HG02798 (cell line): ENCODE results near the gene THAP6.
"Not testable (repeated sequence)": the region's sequence is repeated elsewhere in the genome, so short reads cannot be mapped to it uniquely, and the experiment has no call there.

Source experiments
- ATAC-seq: cut with Tn5 transposase; IDR thresholded peaks from one replicate; pipeline ENCODE4 v1.9.1; 2021; ENCODE audit warnings: mild to moderate bottlenecking; ENCODE audit not compliant: unreplicated experiment, poor library complexity

Gene THAP6

DNA sequence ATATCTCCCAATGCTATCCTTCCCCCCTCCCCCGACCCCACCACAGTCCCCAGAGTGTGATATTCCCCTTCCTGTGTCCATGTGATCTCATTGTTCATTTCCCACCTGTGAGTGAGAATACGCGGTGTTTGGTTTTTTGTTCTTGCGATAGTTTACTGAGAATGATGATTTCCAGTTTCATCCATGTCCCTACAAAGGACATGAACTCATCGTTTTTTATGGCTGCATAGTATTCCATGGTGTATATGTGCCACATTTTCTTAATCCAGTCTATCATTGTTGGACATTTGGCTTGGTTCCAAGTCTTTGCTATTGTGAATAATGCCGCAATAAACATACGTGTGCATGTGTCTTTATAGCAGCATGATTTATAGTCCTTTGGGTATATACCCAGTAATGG, 5.2 kb downstream of the THAP6 start:
- not testable (repeated sequence) for ATAC-seq

DNA sequence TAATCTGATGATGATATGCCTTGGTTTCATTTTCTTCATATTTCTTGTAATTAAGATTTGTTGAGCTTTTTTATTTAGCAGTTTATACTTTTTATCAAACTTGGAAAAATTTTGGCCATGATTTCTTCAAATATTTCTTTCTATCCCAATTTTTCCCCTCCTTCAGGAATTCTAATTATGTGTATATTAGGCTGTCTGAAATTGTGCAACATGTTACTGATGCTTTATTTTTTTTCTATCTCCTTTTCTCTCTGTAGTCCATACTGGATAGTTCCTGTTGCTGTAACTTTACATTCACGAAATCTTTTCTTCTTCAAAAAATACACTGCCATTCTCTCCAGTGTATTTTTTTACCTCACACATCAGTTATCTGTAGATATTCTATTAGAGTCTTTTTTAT, 10.8 kb downstream of the THAP6 start:
- no peak for ATAC-seq

DNA sequence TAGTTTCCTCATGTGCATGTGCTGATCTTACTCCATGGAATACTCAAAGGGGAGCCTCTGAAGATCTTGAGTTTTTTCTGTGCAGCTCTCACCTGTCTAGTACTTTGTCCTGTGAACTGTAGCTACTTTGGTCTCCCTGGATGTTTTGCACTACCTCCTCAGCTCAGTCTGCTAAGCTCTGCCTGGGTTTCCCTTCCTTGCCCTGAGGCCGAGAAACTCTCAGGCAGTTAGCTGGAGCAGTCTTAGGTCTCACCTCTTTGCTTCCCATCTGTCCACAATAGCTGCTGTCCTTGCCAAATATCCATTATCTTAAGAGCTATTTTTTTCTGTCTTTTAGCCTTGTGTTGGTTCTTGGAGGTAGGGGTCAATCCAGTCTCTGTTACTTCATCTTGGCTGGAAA, 11.6 kb downstream of the THAP6 start:
- ATAC-seq: no peak

DNA sequence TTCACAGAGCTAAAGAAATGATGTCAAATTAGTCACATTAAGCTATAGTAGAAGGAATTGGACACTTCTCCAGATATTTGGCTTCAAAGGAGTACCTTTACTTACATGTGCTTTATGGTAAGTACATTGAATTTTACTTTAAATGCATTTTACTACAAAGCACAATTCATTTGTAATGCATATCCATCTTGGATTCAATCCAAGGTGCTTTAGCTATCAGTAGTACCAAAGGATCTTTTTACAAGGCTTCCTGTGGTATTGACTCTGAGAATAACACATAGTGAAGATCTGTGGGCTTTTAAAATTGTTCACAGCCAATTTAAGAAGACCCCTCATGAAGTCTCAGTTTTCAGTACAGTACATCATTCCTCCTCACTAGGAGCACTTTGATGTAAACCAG, 13.2 kb downstream of the THAP6 start:
- no peak for ATAC-seq

DNA sequence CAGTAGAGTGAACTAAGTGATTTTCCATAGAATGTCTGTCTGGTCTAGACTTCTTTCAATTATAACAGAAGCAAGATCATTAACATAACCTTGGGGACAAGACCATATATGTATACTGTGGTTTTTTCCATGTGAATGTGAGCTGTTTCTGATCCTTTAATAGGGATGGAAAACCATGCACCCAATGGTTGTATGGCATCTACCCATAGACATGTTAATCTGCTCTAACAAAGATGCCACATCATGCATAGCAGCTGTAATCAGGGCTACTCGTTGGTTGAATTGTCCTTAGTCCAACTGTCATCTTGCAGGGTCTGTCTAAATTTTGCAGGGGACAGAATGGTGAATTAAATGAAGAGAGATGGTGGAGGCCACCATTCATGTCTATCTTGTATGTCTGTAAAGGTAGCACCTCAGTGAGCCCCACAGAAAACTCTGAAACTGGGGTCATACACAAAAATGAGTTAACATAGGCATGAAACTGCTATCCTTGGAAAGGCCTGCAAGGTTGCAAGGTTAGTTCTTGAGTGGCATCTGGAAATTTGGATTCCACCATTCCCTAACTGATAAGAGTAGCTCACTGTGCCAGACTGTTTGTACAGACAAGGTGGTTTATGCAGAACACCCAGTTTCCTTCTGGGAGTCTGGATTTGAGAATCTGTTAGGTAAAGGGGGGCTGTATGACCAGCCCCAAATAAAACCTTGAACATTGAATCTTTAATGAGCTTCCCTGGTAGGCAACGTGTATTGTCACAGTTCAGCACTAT, 16.5 kb downstream of the THAP6 start:
- ATAC-seq: no peak

DNA sequence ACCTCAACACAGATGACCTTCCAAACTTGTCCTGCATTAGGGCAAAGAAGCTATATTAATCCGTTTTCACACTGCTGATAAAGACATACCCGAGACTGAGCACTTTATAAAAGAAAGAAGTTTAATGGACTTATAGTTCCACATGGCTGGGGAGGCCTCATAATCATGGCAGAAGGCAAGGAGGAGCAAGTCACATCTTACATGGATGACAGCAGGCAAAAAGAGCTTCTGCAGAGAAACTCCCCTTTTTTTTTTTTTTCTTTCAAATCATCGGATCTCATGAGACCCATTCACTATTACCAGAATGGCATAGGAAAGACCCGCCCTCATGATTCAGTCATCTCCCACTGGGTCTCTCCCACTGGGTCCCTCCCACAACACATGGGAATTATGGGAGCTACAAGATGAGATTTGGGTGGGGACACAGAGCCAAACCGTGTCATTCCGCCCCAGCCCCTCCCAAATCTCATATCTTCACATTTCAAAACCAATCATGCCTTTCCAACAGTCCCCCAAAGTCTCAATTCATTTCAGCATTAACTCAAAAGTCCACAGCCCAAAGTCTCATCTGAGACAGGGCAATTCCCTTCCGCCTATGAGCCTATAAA, 17.4 kb downstream of the THAP6 start:
- not testable (repeated sequence) for ATAC-seq

DNA sequence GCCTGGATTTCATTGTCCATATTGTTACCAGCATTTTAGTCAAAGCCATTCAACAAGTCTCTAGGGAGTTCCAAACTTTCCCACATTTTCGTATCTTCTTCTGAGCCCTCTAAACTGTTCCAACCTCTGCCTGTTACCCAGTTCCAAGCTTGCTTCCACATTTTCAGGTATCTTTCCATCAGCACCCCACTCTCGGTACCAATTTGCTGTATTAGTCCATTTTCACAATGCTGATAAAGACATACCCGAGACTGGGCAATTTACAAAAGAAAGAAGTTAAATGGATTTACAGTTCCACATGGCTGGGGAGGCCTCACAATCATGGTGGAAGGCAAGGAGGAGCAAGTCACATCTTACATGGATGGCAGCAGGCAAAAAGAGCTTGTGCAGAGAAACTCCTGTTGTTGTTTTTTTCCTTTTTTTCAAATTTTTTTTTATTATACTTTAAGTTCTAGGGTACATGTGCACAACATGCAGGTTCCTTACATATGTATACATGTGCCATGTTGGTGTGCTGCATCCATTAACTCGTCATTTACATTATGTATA, 19.1 kb downstream of the THAP6 start:
- not testable (repeated sequence) for ATAC-seq

DNA sequence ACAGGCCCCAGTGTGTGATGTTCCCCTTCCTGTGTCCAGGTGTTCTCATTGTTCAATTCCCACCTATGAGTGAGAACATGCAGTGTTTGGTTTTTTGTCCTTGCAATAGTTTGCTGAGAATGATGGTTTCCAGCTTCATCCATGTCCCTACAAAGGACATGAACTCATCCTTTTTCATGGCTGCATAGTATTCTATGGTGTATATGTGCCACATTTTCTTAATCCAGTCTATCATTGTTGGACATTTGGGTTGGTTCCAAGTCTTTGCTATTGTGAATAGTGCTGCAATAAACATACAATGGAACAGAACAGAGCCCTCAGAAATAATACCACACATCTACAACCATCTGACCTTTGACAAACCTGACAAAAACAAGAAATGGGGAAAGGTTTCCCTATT, 19.7 kb downstream of the THAP6 start:
- not testable (repeated sequence) for ATAC-seq

DNA sequence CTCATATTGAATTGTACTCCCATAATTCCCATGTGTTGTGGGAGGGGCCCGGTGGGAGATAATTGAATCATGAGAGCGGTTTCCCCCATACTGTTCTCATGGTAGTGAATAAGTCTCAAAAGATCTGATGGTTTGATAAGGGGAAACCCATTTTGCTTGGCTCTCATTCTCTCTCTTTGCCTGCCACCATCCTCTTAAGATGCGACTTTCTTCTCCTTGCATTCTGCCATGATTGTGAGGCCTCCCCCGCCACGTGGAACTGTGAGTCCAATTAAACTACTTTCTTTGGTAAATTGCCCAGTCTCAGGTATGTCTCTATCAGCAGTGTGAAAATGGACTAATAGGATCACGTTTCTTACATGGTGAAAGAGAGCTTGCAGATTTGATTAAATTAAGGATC, 23.0 kb downstream of the THAP6 start:
- ATAC-seq: not testable (repeated sequence)

DNA sequence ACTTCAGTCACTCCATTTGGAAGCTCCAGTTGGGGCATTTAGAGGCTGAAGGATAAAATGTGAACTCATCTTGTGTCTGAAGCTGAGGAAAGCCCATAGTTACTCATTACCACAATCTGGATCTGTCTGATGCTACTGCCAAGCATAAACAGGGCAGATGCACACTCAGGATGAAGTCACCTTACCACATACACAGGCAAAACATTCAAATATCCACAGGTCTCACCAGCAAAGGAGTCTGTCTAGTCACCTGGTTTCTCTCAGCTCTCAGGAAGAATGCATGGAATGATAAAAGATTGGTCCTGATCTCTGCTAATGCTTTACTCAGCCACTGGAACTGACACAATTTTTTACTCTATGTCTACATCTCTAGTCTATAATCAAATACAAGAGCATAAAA, 28.6 kb downstream of the THAP6 start:
- ATAC-seq: no peak

DNA sequence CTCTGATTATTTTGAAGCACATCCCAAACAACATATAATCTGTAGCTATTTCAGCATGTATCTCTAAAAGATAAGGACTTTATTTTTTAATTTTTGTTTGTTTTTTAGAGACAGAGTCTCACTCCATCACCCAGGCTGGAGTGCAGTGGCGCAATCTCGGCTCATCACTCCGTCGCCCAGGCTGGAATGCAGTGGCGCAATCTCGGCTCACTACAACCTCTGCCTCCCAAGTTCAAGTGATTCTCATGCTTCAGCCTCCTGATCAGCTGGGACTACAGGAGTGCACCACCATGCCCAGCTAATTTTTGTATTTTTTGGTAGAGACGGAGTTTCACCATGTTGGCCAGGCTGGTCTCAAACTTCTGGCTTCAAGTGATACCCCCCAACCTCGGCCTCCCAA, 29.9 kb downstream of the THAP6 start:
- ATAC-seq: not testable (repeated sequence)

DNA sequence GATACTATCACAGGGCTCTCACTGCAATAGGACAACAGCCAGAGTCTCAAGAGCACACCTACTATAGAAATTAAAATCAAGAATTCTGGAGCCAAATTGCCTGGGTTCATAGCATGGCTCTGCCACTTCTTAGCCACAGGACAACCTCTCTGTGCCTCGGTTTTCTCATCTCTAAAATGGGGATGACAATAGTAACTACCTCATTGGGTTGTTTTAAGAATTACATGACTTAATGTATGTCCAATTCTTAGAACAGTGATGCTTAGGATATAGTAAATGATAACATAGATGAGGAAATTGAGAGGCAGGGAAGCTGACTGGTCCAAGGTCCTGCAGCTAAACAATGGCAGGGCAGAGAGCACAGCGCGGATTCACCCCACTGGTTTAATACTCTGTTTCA, 30.6 kb downstream of the THAP6 start:
- ATAC-seq: no peak

DNA sequence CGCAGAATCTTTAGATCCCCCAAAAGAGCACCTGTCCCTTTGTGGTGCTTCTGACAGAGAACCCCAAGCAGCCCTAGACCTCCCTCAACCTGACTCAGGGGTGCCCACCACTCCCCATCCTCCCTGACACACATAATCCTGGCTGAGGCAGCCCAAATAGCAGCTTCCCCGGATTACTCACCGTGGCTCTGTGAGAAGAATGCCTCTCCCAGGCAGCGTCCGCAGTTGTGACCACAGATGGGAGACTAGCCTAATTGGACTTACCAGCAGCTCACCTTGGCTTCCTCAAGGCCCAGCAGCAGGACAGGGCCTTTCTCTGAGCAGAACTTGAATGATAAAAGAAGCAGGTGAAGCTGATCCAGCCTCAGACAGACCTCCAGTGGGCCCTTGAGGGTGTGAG, 31.3 kb downstream of the THAP6 start:
- no peak for ATAC-seq

DNA sequence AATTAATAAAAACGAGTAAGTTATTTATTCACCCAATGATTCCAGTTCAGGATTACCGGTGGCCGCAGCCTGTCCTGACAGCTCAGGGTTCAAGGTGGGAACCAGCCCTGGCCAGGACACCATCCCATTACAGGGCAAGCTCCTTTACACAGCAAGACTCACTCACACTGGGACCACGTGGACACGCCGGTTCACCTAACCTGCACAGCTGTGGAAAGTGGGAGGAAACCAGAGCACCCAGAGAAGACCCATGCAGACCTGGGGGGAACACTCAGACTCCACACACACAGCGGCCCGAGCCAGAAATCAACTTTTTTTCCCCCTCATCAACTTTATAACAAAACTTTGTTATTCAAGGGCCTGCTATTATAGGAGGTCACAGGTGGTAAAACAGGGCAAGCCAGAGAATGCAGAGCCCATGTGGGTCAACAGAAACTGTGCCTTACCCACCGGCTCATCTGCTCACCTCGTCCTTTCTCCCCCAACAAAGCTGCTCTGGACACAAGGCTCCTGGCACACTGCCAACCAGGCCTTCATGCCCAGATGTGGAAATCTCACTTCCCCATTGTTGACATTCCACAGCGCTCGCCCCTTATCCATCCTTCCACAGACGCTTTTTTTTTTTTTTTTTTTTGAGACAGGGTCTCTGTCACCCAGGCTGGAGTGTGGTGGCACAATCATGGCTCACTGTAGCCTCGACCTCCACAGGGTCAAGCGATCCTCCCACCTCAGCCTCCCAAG, 33.5 kb downstream of the THAP6 start:
- ATAC-seq: no peak

DNA sequence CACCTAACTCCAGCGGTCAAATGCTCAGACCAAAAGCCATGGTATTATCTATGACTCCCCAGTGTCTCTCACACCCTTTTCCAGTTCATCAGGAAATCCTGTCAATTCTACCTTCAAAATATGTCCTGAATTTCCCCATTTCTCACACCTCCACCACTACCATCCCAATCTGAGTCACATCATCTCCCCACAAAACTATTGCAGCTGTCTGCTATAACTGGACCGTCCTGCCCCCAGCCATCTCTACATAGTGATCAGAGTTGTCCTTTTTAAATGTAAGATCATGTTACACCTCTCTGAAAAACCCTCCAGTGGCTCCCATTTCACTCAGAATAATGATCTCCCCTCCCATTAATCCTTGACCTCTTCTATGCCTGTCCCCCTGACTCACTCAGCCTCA, 34.7 kb downstream of the THAP6 start:
- no peak for ATAC-seq

DNA sequence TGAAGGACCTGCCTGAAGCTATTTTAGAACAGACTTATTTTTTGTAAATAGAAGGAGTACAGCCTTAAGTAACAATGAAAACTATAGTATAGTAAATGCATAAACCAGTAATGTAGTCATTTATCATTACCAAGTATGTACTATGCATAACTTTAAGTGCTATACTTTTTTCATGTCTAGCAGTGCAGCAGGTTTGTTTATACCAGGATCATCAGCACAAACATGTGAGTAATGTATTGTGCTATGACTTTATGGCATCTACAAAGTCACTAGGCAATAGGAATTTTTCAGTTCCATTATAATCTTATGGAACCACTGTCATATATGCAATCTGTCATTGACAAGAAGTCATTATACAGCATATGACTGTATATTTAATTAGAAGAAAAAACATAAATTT, 38.2 kb downstream of the THAP6 start:
- no peak for ATAC-seq

DNA sequence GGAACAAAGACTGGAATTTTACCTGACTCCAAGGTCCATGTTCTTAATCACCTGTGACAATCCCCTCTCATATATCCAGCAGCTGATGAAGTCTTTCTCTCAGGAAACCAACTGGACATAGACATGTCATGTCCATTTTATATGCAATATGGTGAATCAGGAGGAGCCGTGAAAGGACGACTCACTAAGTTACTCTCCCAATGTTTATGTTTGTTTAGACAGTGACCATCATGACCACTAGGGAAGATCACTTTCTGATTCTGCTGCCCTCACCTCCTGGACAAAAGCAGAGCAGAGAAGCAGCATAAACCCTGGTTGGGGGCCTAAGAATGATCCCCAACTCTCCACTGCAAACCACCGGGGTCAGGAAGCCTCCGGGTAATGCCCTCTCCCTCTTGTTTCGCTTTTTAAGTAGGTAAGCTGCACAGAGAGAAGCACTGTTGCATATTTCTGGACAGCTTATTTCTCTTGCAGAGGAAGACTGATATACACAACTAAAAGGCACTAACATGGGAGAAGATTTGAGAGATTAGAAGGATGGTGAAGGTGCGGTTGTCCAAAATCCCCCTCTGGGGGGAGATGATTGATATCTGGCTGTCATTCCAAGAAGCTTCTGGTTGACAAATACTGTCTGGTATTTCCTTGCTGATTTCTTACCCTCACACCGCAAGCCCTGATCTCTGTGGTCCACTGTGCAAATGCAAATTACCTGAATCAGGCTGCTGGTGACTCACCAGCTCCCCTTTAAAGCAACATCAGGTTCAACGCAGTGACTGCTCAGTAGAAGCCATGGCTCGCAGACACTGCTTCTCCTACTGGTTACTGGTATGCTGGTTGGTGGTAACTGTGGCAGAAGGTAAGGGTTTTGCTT, 41.3 kb downstream of the THAP6 start, which contains the start of gene ODAPH:
TSS of gene ODAPH (plus strand) at position 773 of the 871 bp plus-strand sequence. CDS start at position 790, 17 bp downstream.
- ATAC-seq: peak; percentile 98

DNA sequence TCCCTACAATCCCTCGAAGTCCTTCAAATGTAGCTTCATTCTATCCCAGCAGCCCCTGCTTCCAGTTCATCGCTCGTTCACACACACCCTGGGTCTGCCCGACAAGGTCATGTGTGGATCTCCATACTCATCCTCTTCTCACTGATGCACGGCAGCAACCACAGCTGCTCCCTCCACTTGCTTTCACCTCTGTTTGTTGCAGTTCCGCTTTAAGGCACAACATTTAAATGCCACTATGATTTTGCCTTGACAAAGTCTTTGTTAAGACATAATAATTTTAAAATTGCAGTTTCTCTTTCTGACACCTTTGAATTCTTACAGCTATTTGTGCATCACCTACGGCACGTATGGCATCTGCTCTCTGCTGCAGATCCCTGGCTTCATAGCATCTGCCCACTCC, 43.4 kb downstream of the THAP6 start:
- no peak for ATAC-seq

DNA sequence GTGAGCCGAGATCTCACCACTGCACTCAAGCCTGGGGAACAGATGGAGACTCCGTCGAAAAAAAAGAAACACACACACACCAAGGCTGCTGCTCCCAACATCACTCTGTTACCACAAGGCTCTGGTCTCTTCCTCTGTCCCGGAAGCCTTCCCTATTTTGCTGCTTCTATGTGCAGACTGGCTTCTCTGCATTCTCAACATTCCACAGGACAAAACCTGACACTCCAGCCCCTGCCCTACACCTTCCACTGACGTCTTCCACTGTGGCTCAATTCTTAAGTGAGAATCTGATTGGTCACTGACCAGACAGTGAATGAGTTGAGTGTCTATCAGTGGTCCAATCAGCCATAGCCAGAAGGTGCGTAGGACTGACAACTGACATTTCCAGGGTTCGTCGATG, 47.5 kb downstream of the THAP6 start:
- ATAC-seq: no peak

DNA sequence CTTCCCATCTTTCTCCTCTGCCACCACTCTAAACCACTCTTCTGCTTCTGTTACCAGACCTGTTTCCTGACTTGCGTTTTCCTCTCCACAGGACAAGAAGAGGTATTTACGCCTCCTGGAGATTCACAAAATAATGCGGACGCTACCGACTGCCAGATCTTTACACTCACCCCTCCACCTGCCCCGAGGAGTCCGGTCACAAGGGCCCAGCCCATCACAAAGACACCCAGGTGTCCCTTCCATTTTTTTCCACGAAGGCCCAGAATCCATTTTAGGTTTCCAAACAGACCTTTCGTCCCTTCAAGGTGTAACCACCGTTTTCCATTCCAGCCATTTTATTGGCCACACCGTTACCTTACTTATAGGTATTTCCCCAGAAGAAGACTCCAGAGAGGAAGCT, 49.8 kb downstream of the THAP6 start:
- no peak for ATAC-seq
